Activated effector memory CD4-positive, alpha-beta T cell treated with Interleukin-2 at 50 U/mL for 16 hours (primary cell): Measurements from ENCODE around the gene TANC2.

ENCODE experiments used
- DNase-seq: peaks from one replicate; pipeline ENCODE4 v3.0.0-alpha.2; 2020

The TANC2 gene

GRCh38 chr17:63015824-63016223 is 49.8 kb downstream of the TANC2 start:
- no peak for DNase-seq
